Measurements from ENCODE around the gene CEP112. TPM values are rescaled to one million over a fixed set of nuclear protein-coding genes. Genes with fewer than 3 reads are reported as not detected.

Gene CEP112
- total and polyA plus RNA-seq, 7 donors = 4.5 to 19.4 (median 9.7) TPM

- no peak for ATAC-seq
Measured at GRCh38 chr17:65896889-65897288, 295.0 kb downstream of the CEP112 start.

GRCh38 chr17:65895969-65896368 lies 296.0 kb downstream of the CEP112 start:
- DNase-seq (no peak), ATAC-seq (no peak)
- Histone ChIP-seq H3K4me1 (no peaks in the 10 kb centered on the region), H3K4me3 (no peak overlapping the region), H3K36me3 (ENCODE audit: insufficient read depth in 1 of 2, low read depth in 1 of 2) (no peaks in the 10 kb centered on the region), H3K9me3 (no peaks in the 10 kb centered on the region), H3K27ac (no peak overlapping the region), H3K27me3 (ENCODE audit: insufficient read depth in 3 of 3, low read length in 2 of 3) (no peaks in the 10 kb centered on the region)
- intact Hi-C loops (cut with DNase I) = no loop called here
- TF ChIP-seq CTCF (IDR thresholded peaks at IDR 0.05) = no peak

More at GRCh38 chr17:65896889-65897288, 295.0 kb downstream of the CEP112 start:
- Histone ChIP-seq H3K4me1 (no peaks in the 10 kb centered on the region), H3K27ac (no peak overlapping the region), H3K36me3 (ENCODE audit: insufficient read depth in 1 of 2, low read depth in 1 of 2) (no peaks in the 10 kb centered on the region), H3K9me3 (no peaks in the 10 kb centered on the region), H3K4me3 (no peak overlapping the region), H3K27me3 (ENCODE audit: insufficient read depth in 3 of 3, low read length in 2 of 3) (no peaks in the 10 kb centered on the region)
- no peak for TF ChIP-seq CTCF (IDR thresholded peaks at IDR 0.05)
- DNase-seq = no peak
- intact Hi-C loops (cut with DNase I) = no loop called here

- Histone ChIP-seq H3K27ac (no peak overlapping the region), H3K4me3 (no peak overlapping the region), H3K4me1 (no peaks in the 10 kb centered on the region), H3K9me3 (no peaks in the 10 kb centered on the region), H3K36me3 (ENCODE audit: insufficient read depth in 1 of 2, low read depth in 1 of 2) (peaks cover 0 to 2% of the 10 kb centered on the region in 2 donors), H3K27me3 (ENCODE audit: insufficient read depth in 3 of 3, low read length in 2 of 3) (no peaks in the 10 kb centered on the region)
- WGBS, 3 donors = 64 to 78% (median 71%) methylated on average over 3 of the region's 3 CpGs
- intact Hi-C loops (cut with DNase I) = no loop called here
- TF ChIP-seq CTCF (IDR thresholded peaks at IDR 0.05) = no peak
- ATAC-seq (no peak), DNase-seq (no peak)
Measured at GRCh38 chr17:65893692-65894279, 298.1 kb downstream of the CEP112 start.

- no peak for ATAC-seq
- Histone ChIP-seq H3K36me3 (ENCODE audit: insufficient read depth in 1 of 2, low read depth in 1 of 2) (peaks cover 0 to 4% of the 10 kb centered on the region in 2 donors), H3K27ac (no peak overlapping the region), H3K4me3 (no peak overlapping the region), H3K4me1 (no peaks in the 10 kb centered on the region), H3K9me3 (no peaks in the 10 kb centered on the region), H3K27me3 (ENCODE audit: insufficient read depth in 3 of 3, low read length in 2 of 3) (no peaks in the 10 kb centered on the region)
- no peak for DNase-seq
- 88 to 92% (median 92%) methylated on average over 5 of the region's 5 CpGs for WGBS, 3 donors
- intact Hi-C loops (cut with DNase I) = no loop called here
- TF ChIP-seq CTCF (IDR thresholded peaks at IDR 0.05) = no peak
Measured at GRCh38 chr17:65892912-65893377, 299.0 kb downstream of the CEP112 start.

GRCh38 chr17:65891231-65891735 lies 300.6 kb downstream of the CEP112 start:
- H3K27ac ChIP-seq = no peak overlapping the region
- no peaks in the 10 kb centered on the region for H3K4me1 ChIP-seq
- no peak overlapping the region for H3K4me3 ChIP-seq
- intact Hi-C loops (cut with DNase I) = no loop called here
- DNase-seq (no peak), ATAC-seq (no peak)
- H3K27me3 ChIP-seq (ENCODE audit: insufficient read depth in 3 of 3, low read length in 2 of 3) = no peaks in the 10 kb centered on the region
- 95 to 97% (median 97%) methylated on average over 7 of the region's 7 CpGs for WGBS, 3 donors
- no peak for TF ChIP-seq CTCF (IDR thresholded peaks at IDR 0.05)
- peaks cover 0 to 4% of the 10 kb centered on the region in 2 donors for H3K36me3 ChIP-seq (ENCODE audit: insufficient read depth in 1 of 2, low read depth in 1 of 2)
- no peaks in the 10 kb centered on the region for H3K9me3 ChIP-seq
